Amygdala (tissue), 56 donors: ENCODE results near the gene GABPB2.

Experiments
- DNase-seq, 56 donors: peaks; one replicate each; lab custom pipeline; 2025; lab: John Stamatoyannopoulos, UW

The GABPB2 gene

GRCh38 chr1:151157067-151157531 lies 86.5 kb downstream of the GABPB2 start:
- DNase-seq = peak in 3 of 56 donors; percentile 10 to 23 (median 19)

GRCh38 chr1:151158326-151158725 lies 87.8 kb downstream of the GABPB2 start:
- no peak for DNase-seq

- no peak for DNase-seq
These were observed 88.2 kb downstream of the GABPB2 start for GRCh38 chr1:151158751-151159251.

GRCh38 chr1:151159373-151159772 lies 88.8 kb downstream of the GABPB2 start:
- DNase-seq = no peak

GRCh38 chr1:151164732-151165280 lies 94.2 kb downstream of the GABPB2 start:
- DNase-seq = peak in 3 of 56 donors; percentile 47 to 60 (median 59)

- DNase-seq = peak in 43 of 56 donors; percentile 31 to 82 (median 58)
These were observed 94.7 kb downstream of the GABPB2 start for GRCh38 chr1:151165281-151165737.

- peak; percentile 70 to 99 (median 95) for DNase-seq
These were observed 95.4 kb downstream of the GABPB2 start, which contains the start of the genes LYSMD1 and SCNM1 for GRCh38 chr1:151165738-151166504. Gene LYSMD1, minus strand, starts transcription at chr1:151165902. Its CDS starts 644 bp downstream, at chr1:151165258. Gene SCNM1, plus strand, starts transcription at chr1:151166144. Its CDS starts 9 bp downstream, at chr1:151166153.

GRCh38 chr1:151166505-151166956 lies 96.0 kb downstream of the GABPB2 start:
- DNase-seq = no peak

GRCh38 chr1:151167116-151167515 lies 96.6 kb downstream of the GABPB2 start:
- no peak for DNase-seq

- no peak for DNase-seq
These were observed 100.6 kb downstream of the GABPB2 start for GRCh38 chr1:151171190-151171589.
